Neural progenitor cell (in vitro differentiated cells): ENCODE results near the gene CTXN2. TPM values are rescaled to one million over a fixed set of nuclear protein-coding genes. Genes with fewer than 3 reads are reported as not detected.

Experiments
- DNase-seq: peaks from one replicate; pipeline ENCODE4 v3.0.0-alpha.2; 2016; ENCODE audit warnings: low spot score
- H2AFZ ChIP-seq: fragments of 200-600 bp; sonication (generic); replicated peaks from 2 replicates; pipeline ENCODE4 v1.6.1; 2016; ENCODE audit warnings: antibody characterized with exemption
- H3F3A ChIP-seq: fragments of 200-600 bp; sonication (generic); 2 replicates; pipeline ENCODE4 v1.6.1; 2016; ENCODE audit warnings: antibody characterized with exemption, low read depth
- H3K27ac ChIP-seq: fragments of 200-600 bp; sonication (generic); 2 replicates; pipeline ENCODE4 v1.5.1; 2016; ENCODE audit warnings: mild to moderate bottlenecking
- H3K27me3 ChIP-seq: fragments of 200-600 bp; sonication (generic); 2 replicates; pipeline ENCODE4 v1.6.1; 2016; ENCODE audit warnings: mild to moderate bottlenecking, moderate library complexity
- H3K36me3 ChIP-seq: fragments of 200-600 bp; sonication (generic); 2 replicates; pipeline ENCODE4 v1.5.1; 2016
- H3K4me1 ChIP-seq: fragments of 200-600 bp; sonication (generic); 2 replicates; pipeline ENCODE4 v1.6.1; 2016; ENCODE audit warnings: mixed run types
- H3K4me2 ChIP-seq: fragments of 200-600 bp; sonication (generic); 2 replicates; pipeline ENCODE4 v1.6.1; 2016
- H3K4me3 ChIP-seq: fragments of 200-600 bp; sonication (generic); 2 replicates; pipeline ENCODE4 v1.5.1; 2016
- H3K79me2 ChIP-seq: fragments of 200-600 bp; sonication (generic); 2 replicates; pipeline ENCODE4 v1.6.1; 2016; ENCODE audit warnings: low read depth
- H3K9ac ChIP-seq: fragments of 200-600 bp; sonication (generic); 2 replicates; pipeline ENCODE4 v1.6.1; 2016
- H3K9me3 ChIP-seq: fragments of 200-600 bp; sonication (generic); 2 replicates; pipeline ENCODE4 v1.5.1; 2016; ENCODE audit warnings: low read depth
- H4K20me1 ChIP-seq: fragments of 200-600 bp; sonication (generic); 2 replicates; pipeline ENCODE4 v1.6.1; 2016; ENCODE audit warnings: low read depth
- H3K27ac Mint-ChIP-seq: 3 replicates; pipeline ENCODE4 v1.8.0; 2021; ENCODE audit warnings: mixed read lengths
- H3K27me3 Mint-ChIP-seq: 2 replicates; pipeline ENCODE4 v1.8.0; 2022; ENCODE audit warnings: low read depth, mild to moderate bottlenecking, inconsistent platforms, moderate library complexity, mixed read lengths; ENCODE audit not compliant: insufficient read depth
- H3K36me3 Mint-ChIP-seq: 3 replicates; pipeline ENCODE4 v1.8.0; 2021; ENCODE audit warnings: mixed read lengths
- H3K4me1 Mint-ChIP-seq: 3 replicates; pipeline ENCODE4 v1.8.0; 2021; ENCODE audit warnings: mixed read lengths
- H3K4me3 Mint-ChIP-seq: 3 replicates; pipeline ENCODE4 v1.8.0; 2021; ENCODE audit warnings: mild to moderate bottlenecking, moderate library complexity, mixed read lengths
- H3K9me3 Mint-ChIP-seq: 3 replicates; pipeline ENCODE4 v1.8.0; 2020; ENCODE audit warnings: mixed read lengths
- EZH2 ChIP-seq: fragments of 200-600 bp; sonication (generic); IDR thresholded peaks from 2 replicates; pipeline ENCODE4 v1.6.1; 2017; ENCODE audit warnings: antibody characterized with exemption, mild to moderate bottlenecking, moderate library complexity
- EZH2phosphoT487 ChIP-seq: fragments of 200-600 bp; sonication (generic); IDR thresholded peaks from 2 replicates; pipeline ENCODE4 v1.6.1; 2017; ENCODE audit warnings: antibody characterized with exemption
- total RNA-seq: library from RNA; depleted of rRNA; stranded (reverse); fragments of >200 nt; gene quantifications from 2 replicates; pipeline ENCODE4 v1.2.3, GENCODE V29; 2015; ENCODE audit warnings: low replicate concordance
- TF ChIP-seq, protein P1 (sequence below): fragments of 200-600 bp; sonication (generic); IDR thresholded peaks from 2 replicates; pipeline ENCODE4 v1.5.1; 2017; ENCODE audit warnings: antibody characterized with exemption, mild to moderate bottlenecking

The CTXN2 gene
- total RNA-seq, 1 donor from 2014 or later, result 0.60 TPM

DNA sequence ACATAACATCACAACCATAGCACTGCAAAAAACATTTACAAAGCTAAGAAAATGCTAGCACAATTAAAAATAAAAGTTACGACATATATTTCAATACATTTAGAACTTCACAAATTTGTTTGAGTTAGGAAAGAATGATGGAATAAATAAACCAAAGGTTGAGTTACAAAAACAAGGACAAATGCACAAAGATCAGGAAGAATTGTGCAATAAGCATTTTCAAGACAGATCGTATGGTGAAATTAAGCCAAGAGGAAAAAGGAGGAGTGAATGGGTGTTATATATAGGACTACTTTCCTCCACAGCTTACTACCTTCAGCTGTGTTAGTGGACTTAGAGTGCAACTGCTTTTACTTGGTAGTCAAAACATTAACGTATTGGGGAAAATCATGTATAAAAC is 5.9 kb upstream of the CTXN2 start:
- DNase-seq, result no peak
- Histone ChIP-seq H3K9me3 (no peaks in the 10 kb centered on the region), H3K36me3 (no peaks in the 10 kb centered on the region), H3K79me2 (no peaks in the 10 kb centered on the region), H3F3A (no peaks in the 10 kb centered on the region), H3K4me2 (no peak overlapping the region), H3K27ac (no peak overlapping the region), H3K9ac (no peak overlapping the region), H3K4me3 (no peak overlapping the region), H3K4me1 (no peaks in the 10 kb centered on the region), H2AFZ (no peak overlapping the region), H3K27me3 (no peaks in the 10 kb centered on the region), H4K20me1 (no peaks in the 10 kb centered on the region)
- no peaks in the 10 kb centered on the region for H3K9me3 Mint-ChIP-seq
- no peaks in the 10 kb centered on the region for H3K36me3 Mint-ChIP-seq
- no peaks in the 10 kb centered on the region for H3K27me3 Mint-ChIP-seq
- TF ChIP-seq, protein P1, sequence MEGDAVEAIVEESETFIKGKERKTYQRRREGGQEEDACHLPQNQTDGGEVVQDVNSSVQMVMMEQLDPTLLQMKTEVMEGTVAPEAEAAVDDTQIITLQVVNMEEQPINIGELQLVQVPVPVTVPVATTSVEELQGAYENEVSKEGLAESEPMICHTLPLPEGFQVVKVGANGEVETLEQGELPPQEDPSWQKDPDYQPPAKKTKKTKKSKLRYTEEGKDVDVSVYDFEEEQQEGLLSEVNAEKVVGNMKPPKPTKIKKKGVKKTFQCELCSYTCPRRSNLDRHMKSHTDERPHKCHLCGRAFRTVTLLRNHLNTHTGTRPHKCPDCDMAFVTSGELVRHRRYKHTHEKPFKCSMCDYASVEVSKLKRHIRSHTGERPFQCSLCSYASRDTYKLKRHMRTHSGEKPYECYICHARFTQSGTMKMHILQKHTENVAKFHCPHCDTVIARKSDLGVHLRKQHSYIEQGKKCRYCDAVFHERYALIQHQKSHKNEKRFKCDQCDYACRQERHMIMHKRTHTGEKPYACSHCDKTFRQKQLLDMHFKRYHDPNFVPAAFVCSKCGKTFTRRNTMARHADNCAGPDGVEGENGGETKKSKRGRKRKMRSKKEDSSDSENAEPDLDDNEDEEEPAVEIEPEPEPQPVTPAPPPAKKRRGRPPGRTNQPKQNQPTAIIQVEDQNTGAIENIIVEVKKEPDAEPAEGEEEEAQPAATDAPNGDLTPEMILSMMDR, result no peak
- TF ChIP-seq EZH2 (no peak), EZH2phosphoT487 (no peak)
- no peaks in the 10 kb centered on the region for H3K4me1 Mint-ChIP-seq
- no peak overlapping the region for H3K4me3 Mint-ChIP-seq
- no peak overlapping the region for H3K27ac Mint-ChIP-seq

DNA sequence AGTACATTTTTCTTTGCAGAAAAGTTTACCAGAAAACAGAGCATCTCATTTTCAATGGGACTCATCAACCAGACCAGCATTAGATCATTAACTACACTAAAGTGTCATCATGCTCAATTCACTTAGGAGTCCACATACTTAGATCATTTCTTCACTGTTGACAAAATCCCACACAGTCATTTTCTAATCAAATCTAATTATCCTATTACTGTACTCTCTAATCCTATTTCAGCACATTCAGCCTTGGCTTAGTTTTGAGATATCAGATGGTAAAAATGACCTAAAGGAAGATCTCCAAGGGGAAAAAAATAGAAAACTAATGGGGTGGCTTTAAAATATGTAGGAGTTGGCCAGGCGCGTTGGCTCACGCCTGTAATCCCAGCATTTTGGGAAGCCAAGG is 5.2 kb upstream of the CTXN2 start:
- Histone ChIP-seq H3K27ac (no peak overlapping the region), H3F3A (no peaks in the 10 kb centered on the region)
- no peak overlapping the region for H3K4me3 Mint-ChIP-seq

DNA sequence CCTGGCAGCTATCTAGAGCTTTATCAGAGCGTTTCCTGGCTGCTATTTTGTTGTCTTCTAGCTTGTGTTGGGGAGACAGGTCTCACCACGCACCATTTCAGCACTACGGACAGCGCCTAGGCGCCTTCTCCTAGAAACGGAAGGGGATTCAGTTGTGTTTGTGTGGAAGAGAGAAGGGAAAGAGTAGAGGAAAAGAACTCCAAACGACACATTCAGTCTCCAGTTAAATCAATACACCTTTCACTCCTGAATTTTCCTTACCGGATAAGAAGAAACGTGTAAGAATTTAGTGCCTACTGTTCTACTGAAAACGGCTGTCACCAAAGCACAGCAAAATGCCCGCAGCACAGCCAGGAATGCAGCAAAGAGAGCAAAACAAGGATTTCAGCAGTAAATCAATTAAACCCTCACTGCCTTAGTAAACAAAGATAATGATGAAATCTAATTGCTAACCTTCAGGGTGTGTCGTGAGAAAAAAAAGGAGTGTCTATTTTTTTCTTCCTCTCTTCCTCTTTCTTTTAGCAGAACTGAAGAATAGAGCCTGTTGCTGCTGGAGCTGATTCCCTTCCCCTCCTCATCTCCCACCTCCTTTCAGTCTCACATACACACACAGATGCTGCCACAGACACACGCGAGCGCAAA is 412 bp upstream of the CTXN2 start:
- Histone ChIP-seq H3K4me2 (peak overlapping the region; percentile 81), H3K27ac (no peak overlapping the region), H3K27me3 (peaks cover 39% of the 10 kb centered on the region), H3F3A (no peaks in the 10 kb centered on the region), H3K36me3 (no peaks in the 10 kb centered on the region), H3K4me1 (peaks cover 6% of the 10 kb centered on the region), H3K9ac (no peak overlapping the region), H3K79me2 (no peaks in the 10 kb centered on the region), H2AFZ (peak overlapping the region; percentile 44), H3K9me3 (no peaks in the 10 kb centered on the region), H3K4me3 (peak overlapping the region; percentile 47), H4K20me1 (peaks cover 6% of the 10 kb centered on the region)
- Mint-ChIP-seq H3K27me3 (peaks cover 4% of the 10 kb centered on the region), H3K9me3 (no peaks in the 10 kb centered on the region), H3K27ac (no peak overlapping the region), H3K4me3 (peak overlapping the region; percentile 80), H3K36me3 (no peaks in the 10 kb centered on the region), H3K4me1 (peaks cover 14% of the 10 kb centered on the region)
- DNase-seq, result peak; percentile 94
- TF ChIP-seq EZH2 (peak; percentile 46), EZH2phosphoT487 (peak; percentile 24)
- TF ChIP-seq, protein P1, result no peak

More for the DNA sequence above, 5.2 kb upstream of the CTXN2 start:
- TF ChIP-seq EZH2, result no peak
- no peak for TF ChIP-seq EZH2phosphoT487
- TF ChIP-seq, protein P1, result no peak
- DNase-seq, result no peak
- peaks cover 3% of the 10 kb centered on the region for H3K4me1 ChIP-seq
- Mint-ChIP-seq H3K27me3 (no peaks in the 10 kb centered on the region), H3K36me3 (no peaks in the 10 kb centered on the region), H3K4me1 (peaks cover 5% of the 10 kb centered on the region), H3K27ac (no peak overlapping the region), H3K9me3 (no peaks in the 10 kb centered on the region)
- peaks cover 3% of the 10 kb centered on the region for H3K27me3 ChIP-seq
- H2AFZ ChIP-seq, result no peak overlapping the region
- no peaks in the 10 kb centered on the region for H3K79me2 ChIP-seq
- H3K9me3 ChIP-seq, result no peaks in the 10 kb centered on the region
- no peak overlapping the region for H3K4me2 ChIP-seq
- peaks cover 3% of the 10 kb centered on the region for H4K20me1 ChIP-seq
- H3K9ac ChIP-seq, result no peak overlapping the region
- H3K36me3 ChIP-seq, result no peaks in the 10 kb centered on the region
- no peak overlapping the region for H3K4me3 ChIP-seq
